PC-3 (cell line): ENCODE results near the gene DCAF5. TPM values are rescaled to one million over a fixed set of nuclear protein-coding genes. Genes with fewer than 3 reads are reported as not detected.

Experiments used
- ATAC-seq: fragments of 200-7000 bp; cut with Tn5 transposase; 2 replicates; pipeline ENCODE4 v1.9.1; 2020; ENCODE audit warnings: mild to moderate bottlenecking, moderate library complexity
- BruUV-seq: library from RNA; stranded (reverse); fragments of 400-500 nt; replicated peaks from 2 replicates; lab custom pipeline; 2021; lab: Mats Ljungman, UMichigan
- CTCF ChIA-PET: fragments of 300-600 bp; sonication (Branson Sonifier 250); formaldehyde crosslinking; loops from one replicate; lab custom pipeline; 2022; ENCODE audit warnings: antibody characterized with exemption; lab: Charles Lee
- POLR2A ChIA-PET: fragments of 300-600 bp; sonication (Branson Sonifier 250); formaldehyde crosslinking; loops from one replicate; lab custom pipeline; 2022; ENCODE audit warnings: antibody characterized with exemption; ENCODE audit not compliant: unreplicated experiment; lab: Charles Lee
- DNase-seq: peaks from one replicate; pipeline ENCODE4 v3.0.0-alpha.2; 2015
- H2AFZ ChIP-seq: fragments of 300-600 bp; sonication (generic); 2 replicates; pipeline ENCODE4 v1.6.0; 2016; ENCODE audit warnings: antibody characterized with exemption, low read length
- H3F3A ChIP-seq: fragments of 300-600 bp; sonication (generic); one replicate; pipeline ENCODE4 v1.6.0; 2017; ENCODE audit warnings: antibody characterized with exemption, low read length, control low read depth, mild to moderate bottlenecking; ENCODE audit not compliant: unreplicated experiment
- H3K27ac ChIP-seq: fragments of 300-600 bp; sonication (generic); 2 replicates; pipeline ENCODE4 v1.5.1; 2016; ENCODE audit warnings: mild to moderate bottlenecking, low read length
- H3K27me3 ChIP-seq: fragments of 300-600 bp; sonication (generic); 2 replicates; pipeline ENCODE4 v1.6.1; 2016; ENCODE audit warnings: low read length, mixed read lengths
- H3K36me3 ChIP-seq: fragments of 300-600 bp; sonication (generic); 2 replicates; pipeline ENCODE4 v1.6.1; 2016; ENCODE audit warnings: low read depth, mixed run types, low read length, mixed read lengths
- H3K4me1 ChIP-seq: fragments of 300-600 bp; sonication (generic); 2 replicates; pipeline ENCODE4 v1.5.1; 2016; ENCODE audit warnings: low read length; ENCODE audit not compliant: insufficient read depth
- H3K4me2 ChIP-seq: fragments of 300-600 bp; sonication (generic); 2 replicates; pipeline ENCODE4 v1.6.0; 2016; ENCODE audit warnings: low read length
- H3K4me3 ChIP-seq: fragments of 300-600 bp; sonication (generic); 2 replicates; pipeline ENCODE4 v1.5.1; 2016; ENCODE audit warnings: mild to moderate bottlenecking, low read length, mixed read lengths
- H3K79me2 ChIP-seq: fragments of 300-600 bp; sonication (generic); 2 replicates; pipeline ENCODE4 v1.6.1; 2017; ENCODE audit warnings: low read length, mixed read lengths
- H3K9ac ChIP-seq: fragments of 300-600 bp; sonication (generic); 2 replicates; pipeline ENCODE4 v1.6.0; 2016; ENCODE audit warnings: mild to moderate bottlenecking, low read length
- H3K9me2 ChIP-seq: fragments of 300-600 bp; sonication (generic); replicated peaks from 2 replicates; pipeline ENCODE4 v1.6.1; 2016; ENCODE audit warnings: mixed run types, low read length, mixed read lengths
- H3K9me3 ChIP-seq: fragments of 300-600 bp; sonication (generic); 2 replicates; pipeline ENCODE4 v1.6.1; 2016; ENCODE audit warnings: low read length, mixed read lengths
- H4K20me1 ChIP-seq: fragments of 300-600 bp; sonication (generic); 2 replicates; pipeline ENCODE4 v1.6.1; 2016; ENCODE audit warnings: low read length, mixed read lengths
- EZH2 ChIP-seq: fragments of 300-600 bp; sonication (generic); IDR thresholded peaks from one replicate; pipeline ENCODE4 v1.6.1; 2017; ENCODE audit warnings: antibody characterized with exemption, mild to moderate bottlenecking, low read length; ENCODE audit not compliant: unreplicated experiment
- EZH2phosphoT487 ChIP-seq: fragments of 300-600 bp; sonication (generic); IDR thresholded peaks from 2 replicates; pipeline ENCODE4 v1.6.1; 2018; ENCODE audit warnings: mild to moderate bottlenecking, antibody characterized with exemption, low read length, borderline replicate concordance
- intact Hi-C: fragments of 100-400 bp; cut with micrococcal nuclease; formaldehyde crosslinking; loops from 2 replicates; pipeline ENCODE4 v1.9.0; 2023
- total RNA-seq: library from RNA; depleted of rRNA; stranded (reverse); fragments of >200 nt; gene quantifications from 2 replicates; pipeline ENCODE4 v1.2.3, GENCODE V29; 2014
- TF ChIP-seq, protein P1 (sequence below): fragments of 300-600 bp; sonication (generic); conservative IDR thresholded peaks from 2 replicates; pipeline ENCODE4 v1.5.1; 2017; ENCODE audit warnings: antibody characterized with exemption, low read depth, mild to moderate bottlenecking, low read length

DCAF5 gene
- total RNA-seq, 1 experiment from 2014 or later, result 17.5 TPM

DNA sequence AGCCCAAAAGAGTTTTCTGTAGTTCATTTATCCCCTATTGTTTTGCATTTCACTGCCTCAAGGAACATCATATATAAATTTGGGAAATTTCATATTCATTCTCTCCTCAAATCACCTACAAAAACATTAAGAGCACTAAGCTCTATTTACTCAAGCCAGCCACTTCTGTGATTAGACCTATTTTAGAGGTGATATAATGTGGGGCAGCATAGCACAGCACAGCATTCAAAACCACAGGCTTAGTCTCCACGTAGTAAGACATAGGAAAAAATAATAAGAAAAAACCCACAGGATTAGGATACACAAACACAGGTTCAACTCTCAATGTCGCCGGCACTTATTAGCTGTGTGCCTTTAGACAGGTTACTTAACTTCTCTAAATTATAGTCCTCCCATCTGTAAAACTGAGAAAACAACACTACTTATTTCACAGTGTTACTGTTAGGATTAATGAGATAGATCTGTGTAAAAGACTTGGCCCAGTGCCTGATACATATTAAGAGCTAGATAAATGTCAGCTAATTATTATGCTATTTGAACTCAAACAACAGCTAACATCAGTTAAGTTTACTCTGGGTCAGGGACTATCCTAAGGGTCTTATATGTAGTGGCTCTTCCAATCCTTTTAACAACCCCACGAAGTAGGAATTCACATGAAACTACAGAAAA lies 20.3 kb downstream of the DCAF5 start:
- Histone ChIP-seq H3K27ac (peak overlapping the region; percentile 17), H3F3A (no peaks in the 10 kb centered on the region), H3K9ac (no peak overlapping the region), H4K20me1 (peaks cover 12% of the 10 kb centered on the region), H3K9me3 (no peaks in the 10 kb centered on the region), H3K36me3 (no peaks in the 10 kb centered on the region), H3K4me3 (no peak overlapping the region), H3K9me2 (no peaks in the 10 kb centered on the region), H3K4me2 (peak overlapping the region; percentile 56), H3K27me3 (no peaks in the 10 kb centered on the region), H3K4me1 (peaks cover 45% of the 10 kb centered on the region), H2AFZ (peak overlapping the region; percentile 18; the same call in 1 of the 2 replicates), H3K79me2 (peaks cover 92% of the 10 kb centered on the region)
- DNase-seq (no peak), ATAC-seq (no peak)
- TSS peak; percentile 27 for BruUV-seq
- intact Hi-C loops, result loop anchor here (5.0 kb wide), 1 partner anchor 215 kb away; no protein-coding TSS in a partner anchor
- TF ChIP-seq EZH2phosphoT487 (no peak), EZH2 (no peak)
- TF ChIP-seq, protein P1, sequence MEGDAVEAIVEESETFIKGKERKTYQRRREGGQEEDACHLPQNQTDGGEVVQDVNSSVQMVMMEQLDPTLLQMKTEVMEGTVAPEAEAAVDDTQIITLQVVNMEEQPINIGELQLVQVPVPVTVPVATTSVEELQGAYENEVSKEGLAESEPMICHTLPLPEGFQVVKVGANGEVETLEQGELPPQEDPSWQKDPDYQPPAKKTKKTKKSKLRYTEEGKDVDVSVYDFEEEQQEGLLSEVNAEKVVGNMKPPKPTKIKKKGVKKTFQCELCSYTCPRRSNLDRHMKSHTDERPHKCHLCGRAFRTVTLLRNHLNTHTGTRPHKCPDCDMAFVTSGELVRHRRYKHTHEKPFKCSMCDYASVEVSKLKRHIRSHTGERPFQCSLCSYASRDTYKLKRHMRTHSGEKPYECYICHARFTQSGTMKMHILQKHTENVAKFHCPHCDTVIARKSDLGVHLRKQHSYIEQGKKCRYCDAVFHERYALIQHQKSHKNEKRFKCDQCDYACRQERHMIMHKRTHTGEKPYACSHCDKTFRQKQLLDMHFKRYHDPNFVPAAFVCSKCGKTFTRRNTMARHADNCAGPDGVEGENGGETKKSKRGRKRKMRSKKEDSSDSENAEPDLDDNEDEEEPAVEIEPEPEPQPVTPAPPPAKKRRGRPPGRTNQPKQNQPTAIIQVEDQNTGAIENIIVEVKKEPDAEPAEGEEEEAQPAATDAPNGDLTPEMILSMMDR, result no peak
- CTCF ChIA-PET, result interaction anchor here (0.8 to 1.0 kb wide), 2 partner anchors 25 to 155 kb away, joined by 3 read pairs; no protein-coding TSS in a partner anchor
- POLR2A ChIA-PET, result interaction anchor here (0.5 to 0.7 kb wide), 5 partner anchors 17 to 373 kb away, joined by 3 to 5 read pairs (median 4); no protein-coding TSS in a partner anchor

DNA sequence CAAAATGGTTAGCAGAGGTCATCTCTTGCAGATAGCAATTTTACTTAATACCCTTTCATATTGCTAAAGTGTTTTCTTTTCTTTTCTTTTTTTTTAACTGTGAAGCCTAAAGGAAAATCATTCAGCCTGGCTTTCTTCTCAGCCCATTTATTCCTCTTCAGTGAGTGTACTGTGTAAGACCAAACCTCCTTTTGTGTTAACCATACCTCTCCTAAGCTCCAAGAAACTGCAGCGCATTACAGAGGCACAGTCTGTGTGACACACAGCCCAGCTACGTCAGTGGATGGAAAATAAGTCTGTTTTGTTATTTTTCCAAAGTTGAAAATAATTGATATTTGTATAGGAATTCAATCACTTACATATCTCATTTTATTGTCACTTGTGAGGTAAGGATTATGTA lies 21.7 kb downstream of the DCAF5 start:
- ATAC-seq (no peak), DNase-seq (no peak)
- no peaks in the 10 kb centered on the region for H3K9me3 ChIP-seq
- no peak overlapping the region for H2AFZ ChIP-seq
- TF ChIP-seq EZH2phosphoT487, result no peak
- no peak for TF ChIP-seq EZH2
- TF ChIP-seq, protein P1, result no peak
- H3K4me2 ChIP-seq, result no peak overlapping the region
- H3K9me2 ChIP-seq, result no peaks in the 10 kb centered on the region
- H3F3A ChIP-seq, result no peaks in the 10 kb centered on the region
- no peak overlapping the region for H3K9ac ChIP-seq
- no peak overlapping the region for H3K27ac ChIP-seq
- H3K27me3 ChIP-seq, result no peaks in the 10 kb centered on the region
- no peak overlapping the region for H3K4me3 ChIP-seq
- H3K79me2 ChIP-seq, result peaks cover 94% of the 10 kb centered on the region
- H3K36me3 ChIP-seq, result no peaks in the 10 kb centered on the region
- peaks cover 12% of the 10 kb centered on the region for H4K20me1 ChIP-seq
- intact Hi-C loops, result loop anchor here (5.0 kb wide), 1 partner anchor 216 kb away; no protein-coding TSS in a partner anchor
- no TSS peak for BruUV-seq
- peaks cover 45% of the 10 kb centered on the region for H3K4me1 ChIP-seq
- ChIA-PET CTCF (interaction anchor here (0.6 to 2.6 kb wide), 2 partner anchors 20 to 30 kb away, joined by 5 to 20 read pairs; no protein-coding TSS in a partner anchor), POLR2A (interaction anchor here (0.7 to 0.8 kb wide), 2 partner anchors 65 to 329 kb away, joined by 4 read pairs; no protein-coding TSS in a partner anchor)
